HCT116 (cell line): Measurements from ENCODE around the gene CAPN1. TPM values are rescaled to one million over a fixed set of nuclear protein-coding genes. Genes with fewer than 3 reads are reported as not detected.

ENCODE experiments used
- ATAC-seq: fragments of 200-7000 bp; cut with Tn5 transposase; 2 replicates; pipeline ENCODE4 v1.9.1; 2020; ENCODE audit warnings: mild to moderate bottlenecking, moderate library complexity
- BruUV-seq: library from RNA; stranded (reverse); fragments of 400-500 nt; replicated peaks from 2 replicates; lab custom pipeline; 2021; lab: Mats Ljungman, UMichigan
- CTCF ChIA-PET: fragments of 300-600 bp; sonication (Branson Sonifier 250); formaldehyde crosslinking; loops from one replicate; lab custom pipeline; 2021; ENCODE audit warnings: antibody characterized with exemption; lab: Charles Lee
- POLR2A ChIA-PET: fragments of 300-600, 350-600 bp; sonication (Branson Sonifier 250); formaldehyde crosslinking; loops from one replicate; lab custom pipeline; 2021; ENCODE audit warnings: antibody characterized with exemption; lab: Charles Lee
- RAD21 ChIA-PET, 2 experiments: fragments of 300-600 bp; sonication (Branson Sonifier 250); formaldehyde crosslinking; loops; one replicate each; lab custom pipeline; 2023; ENCODE audit warnings: low total read pairs in 2 of 2; ENCODE audit not compliant: uncharacterized antibody in 2 of 2, unreplicated experiment in 2 of 2, low non-redundant PET in 1 of 2; lab: Charles Lee
- DNase-seq: peaks from one replicate; pipeline ENCODE4 v3.0.0-alpha.2; 2010; ENCODE audit warnings: low read depth, low spot score
- H2AFZ ChIP-seq: fragments of 200-600 bp; shearing (Covaris generic), sonication (generic); 2 replicates; pipeline ENCODE4 v1.6.1; 2017; ENCODE audit warnings: low read depth, mixed run types, mixed read lengths, antibody characterized with exemption, low read length; ENCODE audit not compliant: poor library complexity, severe bottlenecking
- H3K27ac ChIP-seq: 2 replicates; pipeline ENCODE4 v1.5.1; 2012; ENCODE audit warnings: low read depth, low read length
- H3K27me3 ChIP-seq: fragments of 200-600 bp; sonication (generic); 2 replicates; pipeline ENCODE4 v1.6.1; 2016; ENCODE audit warnings: mixed run types, low read length, mixed read lengths; ENCODE audit not compliant: insufficient read depth
- H3K36me3 ChIP-seq, 2 experiments: fragments of 200-500 bp in 1 of 2; fragments of 200-600 bp in 1 of 2; sonication (Bioruptor generic) in 1 of 2; sonication (generic) in 1 of 2; 2 replicates each; pipeline versions ENCODE4 v1.5.1 to v1.6.1; 2014 to 2016; ENCODE audit warnings: low read length in 2 of 2, inconsistent platforms in 1 of 2, mixed read lengths in 1 of 2, mixed run types in 1 of 2; ENCODE audit not compliant: insufficient read depth in 2 of 2, control insufficient read depth in 1 of 2
- H3K4me1 ChIP-seq, 2 experiments: fragments of 200-600 bp in 1 of 2; sonication (generic) in 1 of 2; 2 replicates each; pipeline versions ENCODE4 v1.5.1 to v1.6.1; 2012 to 2017; ENCODE audit warnings: low read length in 2 of 2, inconsistent platforms in 1 of 2, mild to moderate bottlenecking in 1 of 2, mixed read lengths in 1 of 2, mixed run types in 1 of 2, moderate library complexity in 1 of 2; ENCODE audit not compliant: insufficient read depth in 2 of 2, control insufficient read depth in 1 of 2
- H3K4me2 ChIP-seq: fragments of 200-600 bp; sonication (generic); 2 replicates; pipeline ENCODE4 v1.6.1; 2017; ENCODE audit warnings: mixed run types, low read length, mixed read lengths
- H3K4me3 ChIP-seq, 2 experiments: fragments of 200-600 bp in 1 of 2; sonication (generic) in 1 of 2; replicated peaks in 1 of 2; 2 replicates each; pipeline ENCODE4 v1.5.1; 2011 to 2016; ENCODE audit warnings: low read length in 2 of 2, control low read depth in 1 of 2, low read depth in 1 of 2, mild to moderate bottlenecking in 1 of 2, mixed read lengths in 1 of 2, mixed run types in 1 of 2
- H3K79me2 ChIP-seq: fragments of 200-600 bp; sonication (generic); 2 replicates; pipeline ENCODE4 v1.6.1; 2017; ENCODE audit warnings: mild to moderate bottlenecking, mixed run types, low read length, moderate library complexity, mixed read lengths; ENCODE audit not compliant: insufficient read depth
- H3K9ac ChIP-seq: fragments of 200-600 bp; sonication (generic); 2 replicates; pipeline ENCODE4 v1.6.1; 2016; ENCODE audit warnings: low read length, mixed read lengths
- H3K9me2 ChIP-seq: fragments of 200-600 bp; sonication (generic), shearing (Covaris generic); 2 replicates; pipeline ENCODE4 v1.6.1; 2017; ENCODE audit warnings: mixed run types, mild to moderate bottlenecking, moderate library complexity; ENCODE audit not compliant: insufficient read depth
- H3K9me3 ChIP-seq, 2 experiments: fragments of 200-500 bp in 1 of 2; fragments of 200-600 bp in 1 of 2; sonication (Bioruptor generic) in 1 of 2; sonication (generic) in 1 of 2; 2 replicates each; pipeline ENCODE4 v1.6.1; 2014 to 2017; ENCODE audit warnings: low read length in 2 of 2, mixed read lengths in 2 of 2, inconsistent platforms in 1 of 2, low read depth in 1 of 2, mild to moderate bottlenecking in 1 of 2, mixed run types in 1 of 2, moderate library complexity in 1 of 2; ENCODE audit not compliant: control insufficient read depth in 1 of 2, insufficient read depth in 1 of 2
- H4K20me1 ChIP-seq: fragments of 200-600 bp; sonication (generic), shearing (Covaris generic); 2 replicates; pipeline ENCODE4 v1.6.1; 2017; ENCODE audit warnings: mixed run types, mild to moderate bottlenecking, moderate library complexity; ENCODE audit not compliant: insufficient read depth
- CBX3 ChIP-seq: IDR thresholded peaks from 2 replicates; pipeline ENCODE4 v1.6.1; 2012; ENCODE audit warnings: low read depth
- CEBPB ChIP-seq: IDR thresholded peaks from 2 replicates; pipeline ENCODE4 v1.6.1; 2012; ENCODE audit warnings: low read depth
- EZH2 ChIP-seq: fragments of 200-600 bp; sonication (generic); IDR thresholded peaks from 2 replicates; pipeline ENCODE4 v1.6.1; 2017; ENCODE audit warnings: antibody characterized with exemption, mixed run types
- EZH2phosphoT487 ChIP-seq: fragments of 200-600 bp; IDR thresholded peaks from 2 replicates; pipeline ENCODE4 v1.6.1; 2018; ENCODE audit warnings: antibody characterized with exemption, borderline replicate concordance
- JUND ChIP-seq: IDR thresholded peaks from 2 replicates; pipeline ENCODE4 v1.6.1; 2012
- POLR2A ChIP-seq: IDR thresholded peaks from 2 replicates; pipeline ENCODE4 v1.7.0; 2011; ENCODE audit warnings: borderline replicate concordance; ENCODE audit not compliant: insufficient read depth, insufficient read length; ENCODE audit errors: extremely low read depth
- RAD21 ChIP-seq: IDR thresholded peaks from 2 replicates; pipeline ENCODE4 v1.6.1; 2012; ENCODE audit warnings: low read depth, mild to moderate bottlenecking
- SIN3A ChIP-seq: IDR thresholded peaks from 2 replicates; pipeline ENCODE4 v1.6.1; 2012; ENCODE audit warnings: low read depth
- SP1 ChIP-seq: IDR thresholded peaks from 2 replicates; pipeline ENCODE4 v1.6.1; 2012; ENCODE audit warnings: low read depth
- SRF ChIP-seq: IDR thresholded peaks from 2 replicates; pipeline ENCODE4 v1.6.1; 2012; ENCODE audit warnings: low read depth
- TCF7L2 ChIP-seq: IDR thresholded peaks from 2 replicates; pipeline ENCODE4 v1.7.0; 2011; ENCODE audit warnings: borderline replicate concordance, inconsistent platforms; ENCODE audit not compliant: insufficient read depth, insufficient read length; ENCODE audit errors: extremely low read depth
- YY1 ChIP-seq: IDR thresholded peaks from 2 replicates; pipeline ENCODE4 v1.6.1; 2011; ENCODE audit warnings: low read length, low read depth, moderate library complexity, mild to moderate bottlenecking; ENCODE audit not compliant: insufficient replicate concordance; ENCODE audit errors: extremely low read depth
- ZFX ChIP-seq: fragments of 450-650 bp; IDR thresholded peaks from 2 replicates; pipeline ENCODE4 v1.6.1; 2017
- ZNF274 ChIP-seq: fragments of 200-500 bp; sonication (Bioruptor generic); IDR thresholded peaks from 2 replicates; pipeline ENCODE4 v1.6.1; 2014; ENCODE audit warnings: mild to moderate bottlenecking, low read depth, low read length, inconsistent platforms
- intact Hi-C: fragments of 100-400 bp; cut with micrococcal nuclease; formaldehyde crosslinking; loops from 2 replicates; pipeline ENCODE4 v1.10.0; 2022
- total RNA-seq: library from RNA; stranded (reverse); gene quantifications from one replicate; pipeline ENCODE4 v1.2.1, GENCODE V29; 2021; ENCODE audit not compliant: unreplicated experiment
- TF ChIP-seq, protein P1 (sequence below), 3 experiments: fragments of 200-600 bp in 1 of 3; sonication (generic) in 1 of 3; IDR thresholded peaks in 2 of 3; conservative IDR thresholded peaks in 1 of 3; 2 replicates each; pipeline ENCODE4 v1.5.1; 2012 to 2017; ENCODE audit warnings: low read depth in 2 of 3, low read length in 2 of 3, antibody characterized with exemption in 1 of 3, borderline replicate concordance in 1 of 3, control low read depth in 1 of 3, mild to moderate bottlenecking in 1 of 3, mixed read lengths in 1 of 3, mixed run types in 1 of 3, moderate library complexity in 1 of 3; ENCODE audit not compliant: insufficient read depth in 1 of 3
- TF ChIP-seq, protein P2 (sequence below): IDR thresholded peaks from 2 replicates; pipeline ENCODE4 v1.6.1; 2011; ENCODE audit warnings: mild to moderate bottlenecking, low read length, moderate library complexity; ENCODE audit not compliant: insufficient replicate concordance; ENCODE audit errors: extremely low read depth
- TF ChIP-seq, protein P3 (sequence below): IDR thresholded peaks from 2 replicates; pipeline ENCODE4 v1.6.1; 2012

CAPN1 gene
- total RNA-seq, 1 experiment from 2014 or later = 279 TPM

DNA sequence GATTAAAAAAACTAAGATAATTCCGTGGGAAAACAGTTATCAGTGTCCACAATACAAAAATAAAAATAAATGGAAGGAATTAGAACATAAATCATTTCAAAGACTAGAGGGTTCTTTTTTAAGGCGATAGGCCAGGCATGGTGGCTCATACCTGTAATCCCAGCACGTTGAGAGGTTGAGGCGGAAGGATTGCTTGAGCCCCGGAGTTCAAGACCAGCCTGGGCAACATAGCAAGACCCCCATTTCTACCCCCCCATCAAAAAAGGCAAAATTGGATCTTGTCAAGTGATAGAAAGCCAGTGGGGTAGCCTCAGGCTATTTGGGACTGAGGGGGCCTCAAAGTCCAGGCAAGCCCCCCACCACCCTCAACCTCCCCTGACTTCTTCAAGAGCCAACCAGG, 59.4 kb downstream of the CAPN1 start:
- Histone ChIP-seq H4K20me1 (no peaks in the 10 kb centered on the region), H3K9me3 (no peaks in the 10 kb centered on the region), H3K36me3 (no peaks in the 10 kb centered on the region), H3K9ac (no peak overlapping the region), H2AFZ (no peak overlapping the region), H3K27me3 (no peaks in the 10 kb centered on the region), H3K4me3 (no peak overlapping the region), H3K27ac (no peak overlapping the region), H3K9me2 (no peaks in the 10 kb centered on the region), H3K4me2 (no peak overlapping the region), H3K79me2 (no peaks in the 10 kb centered on the region), H3K4me1 (no peaks in the 10 kb centered on the region)
- ChIA-PET POLR2A (no interaction called here), CTCF (no interaction called here), RAD21 (no interaction called here)
- intact Hi-C loops = no loop called here
- ATAC-seq = no peak
- TF ChIP-seq, protein P1, sequence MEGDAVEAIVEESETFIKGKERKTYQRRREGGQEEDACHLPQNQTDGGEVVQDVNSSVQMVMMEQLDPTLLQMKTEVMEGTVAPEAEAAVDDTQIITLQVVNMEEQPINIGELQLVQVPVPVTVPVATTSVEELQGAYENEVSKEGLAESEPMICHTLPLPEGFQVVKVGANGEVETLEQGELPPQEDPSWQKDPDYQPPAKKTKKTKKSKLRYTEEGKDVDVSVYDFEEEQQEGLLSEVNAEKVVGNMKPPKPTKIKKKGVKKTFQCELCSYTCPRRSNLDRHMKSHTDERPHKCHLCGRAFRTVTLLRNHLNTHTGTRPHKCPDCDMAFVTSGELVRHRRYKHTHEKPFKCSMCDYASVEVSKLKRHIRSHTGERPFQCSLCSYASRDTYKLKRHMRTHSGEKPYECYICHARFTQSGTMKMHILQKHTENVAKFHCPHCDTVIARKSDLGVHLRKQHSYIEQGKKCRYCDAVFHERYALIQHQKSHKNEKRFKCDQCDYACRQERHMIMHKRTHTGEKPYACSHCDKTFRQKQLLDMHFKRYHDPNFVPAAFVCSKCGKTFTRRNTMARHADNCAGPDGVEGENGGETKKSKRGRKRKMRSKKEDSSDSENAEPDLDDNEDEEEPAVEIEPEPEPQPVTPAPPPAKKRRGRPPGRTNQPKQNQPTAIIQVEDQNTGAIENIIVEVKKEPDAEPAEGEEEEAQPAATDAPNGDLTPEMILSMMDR (IDR thresholded peaks at IDR 0.05 in 2 of 3, conservative IDR thresholded peaks at IDR 0.05 in 1 of 3; ENCODE audit: borderline replicate concordance in 1 of 3, insufficient read depth in 1 of 3, low read depth in 2 of 3, low read length in 2 of 3) = no peak
- no peak for TF ChIP-seq YY1
- no peak for TF ChIP-seq SP1
- TF ChIP-seq SRF = no peak
- TF ChIP-seq, protein P2, sequence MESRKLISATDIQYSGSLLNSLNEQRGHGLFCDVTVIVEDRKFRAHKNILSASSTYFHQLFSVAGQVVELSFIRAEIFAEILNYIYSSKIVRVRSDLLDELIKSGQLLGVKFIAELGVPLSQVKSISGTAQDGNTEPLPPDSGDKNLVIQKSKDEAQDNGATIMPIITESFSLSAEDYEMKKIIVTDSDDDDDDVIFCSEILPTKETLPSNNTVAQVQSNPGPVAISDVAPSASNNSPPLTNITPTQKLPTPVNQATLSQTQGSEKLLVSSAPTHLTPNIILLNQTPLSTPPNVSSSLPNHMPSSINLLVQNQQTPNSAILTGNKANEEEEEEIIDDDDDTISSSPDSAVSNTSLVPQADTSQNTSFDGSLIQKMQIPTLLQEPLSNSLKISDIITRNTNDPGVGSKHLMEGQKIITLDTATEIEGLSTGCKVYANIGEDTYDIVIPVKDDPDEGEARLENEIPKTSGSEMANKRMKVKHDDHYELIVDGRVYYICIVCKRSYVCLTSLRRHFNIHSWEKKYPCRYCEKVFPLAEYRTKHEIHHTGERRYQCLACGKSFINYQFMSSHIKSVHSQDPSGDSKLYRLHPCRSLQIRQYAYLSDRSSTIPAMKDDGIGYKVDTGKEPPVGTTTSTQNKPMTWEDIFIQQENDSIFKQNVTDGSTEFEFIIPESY = no peak
- TF ChIP-seq EZH2phosphoT487 = no peak
- TF ChIP-seq CBX3 = no peak
- TF ChIP-seq ZNF274 = no peak
- TF ChIP-seq, protein P3, sequence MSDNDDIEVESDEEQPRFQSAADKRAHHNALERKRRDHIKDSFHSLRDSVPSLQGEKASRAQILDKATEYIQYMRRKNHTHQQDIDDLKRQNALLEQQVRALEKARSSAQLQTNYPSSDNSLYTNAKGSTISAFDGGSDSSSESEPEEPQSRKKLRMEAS = no peak
- TF ChIP-seq JUND = no peak
- no peak for TF ChIP-seq EZH2
- no peak for TF ChIP-seq ZFX
- TF ChIP-seq RAD21 = no peak
- no peak for TF ChIP-seq POLR2A
- no peak for TF ChIP-seq TCF7L2
- TF ChIP-seq CEBPB = no peak
- TF ChIP-seq SIN3A = no peak
- no peak for DNase-seq
- BruUV-seq = no TSS peak
